Cerebellar nuclear complex (tissue), 1 donor: ENCODE measurements around the gene ECI1.
"Not testable (repeated sequence)": the region's sequence is repeated elsewhere in the genome, so short reads cannot be mapped to it uniquely, and the experiment has no call there.

ENCODE experiments used
- DNase-seq, 2 experiments: peaks; one replicate each; lab custom pipeline; 2025; lab: John Stamatoyannopoulos, UW

ECI1 gene

GRCh38 chr16:2253293-2253692 is 1.9 kb upstream of the ECI1 start:
- DNase-seq: no peak

GRCh38 chr16:2252806-2253148 is 1.4 kb upstream of the ECI1 start:
- DNase-seq: no peak

DNA sequence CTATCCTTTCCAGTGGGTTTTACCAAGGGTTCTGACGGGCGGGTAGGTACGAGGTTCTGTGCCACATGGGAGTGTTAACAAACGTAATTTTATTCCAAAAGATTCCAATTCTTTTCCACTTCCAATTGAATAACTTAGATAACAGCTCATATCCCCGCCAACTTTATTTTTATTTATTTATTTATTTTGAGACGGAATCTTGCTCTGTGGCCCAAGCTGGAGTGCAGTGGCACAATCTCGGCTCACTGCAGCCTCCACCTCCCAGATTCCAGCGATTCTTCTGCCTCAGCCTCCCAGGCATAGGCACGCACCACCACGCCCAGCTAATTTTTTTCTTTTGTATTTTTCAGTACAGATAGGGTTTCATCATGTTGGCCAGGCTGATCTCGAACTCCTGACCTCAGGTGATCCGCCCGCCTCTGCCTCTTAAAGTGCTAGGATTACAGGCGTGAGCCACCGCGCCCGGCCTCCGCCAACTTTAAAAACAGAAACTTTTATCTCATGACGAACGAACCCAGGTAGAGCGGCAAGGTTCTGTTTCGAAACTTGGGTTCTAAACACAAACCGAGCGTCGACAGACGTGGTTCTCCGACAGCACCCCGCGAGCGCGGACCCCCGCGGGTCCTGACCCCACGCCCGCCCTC is 613 bp downstream of the ECI1 start:
- DNase-seq: no peak

DNA sequence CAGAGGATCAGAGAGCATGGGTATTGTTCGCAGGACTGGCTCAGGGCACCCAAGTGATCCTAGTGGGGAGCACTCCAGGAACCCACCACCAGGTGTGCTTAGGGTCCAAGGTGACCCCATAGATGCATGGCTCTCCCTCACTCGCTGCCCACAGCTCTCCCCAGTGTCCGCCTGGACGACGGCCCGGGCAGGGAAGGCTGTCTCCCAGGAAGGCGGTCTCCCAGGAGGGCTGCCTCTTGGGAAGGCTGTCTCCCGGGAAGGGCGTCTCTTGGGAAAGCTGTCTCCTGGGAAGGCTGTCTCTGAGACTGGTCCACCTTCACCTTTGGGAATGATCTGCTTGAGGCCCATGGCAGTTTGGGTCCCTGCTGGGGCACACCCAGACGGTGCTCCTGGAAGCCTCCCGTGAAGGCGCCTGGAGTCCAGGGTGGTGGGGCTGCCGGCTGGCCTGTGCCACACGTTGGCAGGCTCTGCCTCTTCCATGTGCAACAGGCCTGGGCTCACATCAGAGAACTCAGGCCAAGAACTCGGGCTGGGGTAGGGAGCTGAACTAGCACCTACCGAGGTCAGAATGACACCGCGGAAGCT is 5.0 kb downstream of the ECI1 start:
- no peak for DNase-seq

- no peak for DNase-seq
Observed at GRCh38 chr16:2244926-2245795, 6.2 kb downstream of the ECI1 start.

DNA sequence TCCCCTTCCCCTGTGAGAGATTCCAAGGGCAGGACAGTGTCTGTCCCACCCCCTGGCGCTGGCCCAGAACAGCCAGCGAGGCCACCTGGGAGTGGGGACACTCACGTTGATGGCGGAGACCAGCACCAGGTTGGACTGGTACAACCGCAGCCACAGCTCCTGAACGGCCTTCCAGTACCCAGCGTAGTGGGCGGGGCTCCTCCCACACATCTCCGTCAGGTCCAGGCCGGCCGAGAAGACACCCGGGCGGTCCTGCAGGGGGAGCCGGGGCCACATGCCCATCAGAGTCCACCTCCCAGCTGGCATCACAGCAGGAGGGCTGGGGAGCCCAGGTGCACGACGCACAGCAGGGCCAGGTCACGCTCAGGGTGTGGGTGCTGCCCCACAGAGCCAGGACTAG is 7.1 kb downstream of the ECI1 start:
- DNase-seq: no peak

DNA sequence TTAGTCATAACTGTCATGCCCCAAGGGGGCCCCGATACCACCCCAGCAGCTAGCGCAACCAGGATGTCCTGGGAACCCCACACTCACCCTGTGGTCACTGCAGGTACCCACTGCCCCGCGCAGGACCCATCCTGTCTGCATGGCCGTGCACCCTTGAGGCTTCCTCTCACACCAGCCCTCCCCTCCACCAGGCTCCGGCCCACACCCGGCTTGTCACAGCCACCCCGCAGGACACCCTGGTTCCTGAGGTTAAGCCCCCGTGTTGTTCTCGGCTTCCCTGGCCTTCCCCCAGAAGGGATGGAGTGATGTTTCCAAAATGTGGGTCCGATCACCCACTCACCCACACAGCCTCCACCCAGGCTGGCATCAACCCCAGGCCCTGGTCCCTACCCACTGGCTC is 7.6 kb downstream of the ECI1 start:
- DNase-seq: no peak

DNA sequence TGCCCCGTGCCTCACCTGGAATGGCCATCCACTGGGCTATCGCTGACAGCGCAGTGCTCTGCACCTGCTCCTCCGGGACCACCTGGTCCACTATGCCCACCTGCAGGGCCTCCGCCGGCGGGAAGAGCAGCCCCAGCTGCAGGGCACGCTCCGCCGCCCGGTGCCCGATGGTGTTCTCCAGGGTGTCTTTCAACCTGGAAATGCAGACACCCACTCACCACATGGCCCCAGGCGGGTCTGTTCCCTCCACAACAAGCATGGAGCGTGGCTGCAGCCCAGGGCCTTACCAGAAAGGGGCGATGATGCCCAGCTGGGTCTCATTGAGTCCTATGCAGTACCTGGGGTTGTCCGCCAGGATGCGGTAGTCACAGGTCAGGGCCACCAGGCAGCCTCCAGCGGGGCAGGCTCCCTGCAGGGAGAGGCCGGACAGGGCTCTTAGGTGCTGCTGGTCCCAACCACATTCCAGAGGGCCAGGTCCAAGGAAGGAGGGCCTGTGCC is 8.3 kb downstream of the ECI1 start:
- DNase-seq: no peak

- no peak for DNase-seq
Observed at GRCh38 chr16:2242598-2242997, 8.8 kb downstream of the ECI1 start.

- DNase-seq: not testable (repeated sequence)
Observed at GRCh38 chr16:2240331-2240730, 11.1 kb downstream of the ECI1 start.

DNA sequence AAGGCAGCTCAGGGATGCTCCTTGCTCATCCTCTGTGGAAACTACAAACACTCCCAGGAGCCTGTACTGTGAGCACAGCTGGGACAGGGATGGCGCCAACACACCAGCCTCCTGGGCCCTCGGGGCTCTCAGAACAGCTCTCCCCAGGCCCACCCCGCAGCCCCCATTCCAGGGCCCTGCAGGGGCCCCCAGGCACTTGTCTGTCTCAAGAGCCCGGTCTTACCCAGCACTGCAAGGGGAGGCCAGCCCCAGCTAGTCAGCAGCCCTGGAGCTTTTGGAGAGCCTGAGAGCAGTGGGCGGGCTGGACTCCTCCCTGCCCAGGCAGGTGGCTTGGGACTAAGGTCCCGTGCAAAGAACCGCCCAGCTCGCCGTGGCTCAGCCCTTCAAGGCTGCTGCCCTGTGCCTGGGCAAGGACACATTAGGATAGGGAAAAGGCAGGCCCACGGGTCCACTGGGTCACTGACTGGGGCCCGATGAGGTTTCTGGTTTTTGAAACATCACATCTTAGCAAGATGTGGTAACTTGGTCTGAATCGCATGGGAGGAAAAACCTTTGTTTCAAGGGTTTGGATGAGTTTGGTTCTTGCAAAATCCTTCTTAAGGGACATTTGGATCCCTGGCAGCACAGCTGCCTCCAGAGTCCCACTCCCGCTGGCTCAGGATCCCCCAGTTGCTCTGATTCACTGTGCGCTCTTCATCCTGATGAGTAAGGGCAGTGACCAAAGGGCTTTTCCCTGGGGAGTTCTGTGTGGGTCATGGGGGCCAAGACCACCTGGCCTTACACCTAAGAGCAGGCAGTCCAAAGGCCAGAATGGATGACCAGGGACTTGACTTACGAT is 12.3 kb downstream of the ECI1 start:
- no peak for DNase-seq

- no peak for DNase-seq
Observed at GRCh38 chr16:2238150-2238837, 13.1 kb downstream of the ECI1 start.

DNA sequence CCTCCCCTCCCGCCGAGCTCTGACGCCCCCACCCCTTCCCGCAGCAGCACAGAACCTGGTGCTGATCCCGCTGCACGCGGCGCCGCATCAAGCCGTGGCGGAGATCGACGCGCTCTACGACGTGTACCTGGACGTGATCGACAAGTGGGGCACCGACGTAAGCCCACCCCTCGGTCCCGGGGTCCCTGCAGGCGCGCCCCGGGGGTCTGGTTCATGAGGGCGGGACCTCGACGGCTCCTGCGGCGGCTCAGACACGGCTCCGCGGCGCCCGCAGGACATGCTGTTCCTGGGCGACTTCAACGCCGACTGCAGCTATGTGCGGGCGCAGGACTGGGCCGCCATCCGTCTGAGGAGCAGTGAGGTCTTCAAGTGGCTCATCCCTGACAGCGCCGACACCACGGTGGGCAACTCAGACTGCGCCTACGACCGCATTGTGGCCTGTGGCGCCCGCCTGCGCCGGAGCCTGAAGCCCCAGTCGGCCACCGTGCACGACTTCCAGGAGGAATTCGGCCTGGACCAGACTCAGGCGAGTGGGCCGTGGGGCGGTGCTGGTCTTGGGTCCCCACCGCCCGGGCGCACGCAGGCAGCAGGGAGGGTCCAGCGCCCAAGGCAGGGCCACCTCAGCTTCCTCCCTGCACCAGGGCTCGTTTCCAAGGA is 13.8 kb downstream of the ECI1 start:
- DNase-seq: no peak

GRCh38 chr16:2237102-2237482 is 14.3 kb downstream of the ECI1 start:
- DNase-seq: no peak

DNA sequence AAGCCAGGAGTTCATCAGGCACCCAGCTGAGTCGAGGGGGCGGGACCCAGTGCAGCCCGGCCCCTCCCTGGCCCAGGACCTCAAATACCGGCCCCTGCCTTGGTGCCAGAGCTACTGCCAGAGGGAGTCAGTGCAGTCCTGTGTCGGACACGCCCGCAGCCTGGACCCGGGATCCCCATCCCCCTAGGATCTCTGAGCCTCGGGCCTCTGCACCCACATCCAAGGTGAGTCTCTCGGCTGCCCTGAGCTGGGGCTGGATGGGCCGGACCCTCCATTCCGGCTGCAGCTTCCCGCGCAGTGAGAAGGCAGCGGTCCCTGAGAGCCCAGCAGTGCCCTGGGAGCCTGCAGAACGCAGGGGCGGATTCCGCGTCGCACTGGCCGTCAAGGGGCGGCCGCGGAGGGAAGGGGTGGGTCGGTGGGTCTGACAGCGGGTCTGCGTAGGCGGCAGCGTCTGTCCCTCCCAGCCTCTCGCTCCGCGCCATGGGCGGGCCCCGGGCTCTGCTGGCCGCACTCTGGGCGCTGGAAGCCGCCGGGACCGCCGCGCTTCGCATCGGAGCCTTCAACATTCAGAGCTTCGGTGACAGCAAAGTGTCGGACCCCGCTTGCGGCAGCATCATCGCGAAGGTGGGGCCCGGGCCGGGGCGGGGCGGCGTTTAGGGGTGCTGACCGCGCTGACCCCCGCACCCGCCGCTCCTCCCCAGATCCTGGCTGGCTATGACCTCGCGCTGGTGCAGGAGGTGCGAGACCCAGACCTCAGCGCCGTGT is 14.9 kb downstream of the ECI1 start, which contains the start of gene DNASE1L2:
Gene DNASE1L2 (plus strand): TSS at position 108 of the 765 bp plus-strand sequence. CDS start 373 bp downstream, at position 481.
- no peak for DNase-seq

GRCh38 chr16:2235695-2236336 is 15.6 kb downstream of the ECI1 start:
- DNase-seq: no peak

GRCh38 chr16:2235234-2235651 is 16.1 kb downstream of the ECI1 start:
- DNase-seq: no peak

- no peak for DNase-seq
Observed at GRCh38 chr16:2234813-2235170, 16.6 kb downstream of the ECI1 start.
